ENCODE data around the gene SAMD4A. TPM values are rescaled to one million over a fixed set of nuclear protein-coding genes. Genes with fewer than 3 reads are reported as not detected.

The SAMD4A gene
- total and polyA plus RNA-seq, 2 donors (not counting 1 experiment from before 2014, with no cell fraction given) = 9.3 to 39.8 TPM

DNA sequence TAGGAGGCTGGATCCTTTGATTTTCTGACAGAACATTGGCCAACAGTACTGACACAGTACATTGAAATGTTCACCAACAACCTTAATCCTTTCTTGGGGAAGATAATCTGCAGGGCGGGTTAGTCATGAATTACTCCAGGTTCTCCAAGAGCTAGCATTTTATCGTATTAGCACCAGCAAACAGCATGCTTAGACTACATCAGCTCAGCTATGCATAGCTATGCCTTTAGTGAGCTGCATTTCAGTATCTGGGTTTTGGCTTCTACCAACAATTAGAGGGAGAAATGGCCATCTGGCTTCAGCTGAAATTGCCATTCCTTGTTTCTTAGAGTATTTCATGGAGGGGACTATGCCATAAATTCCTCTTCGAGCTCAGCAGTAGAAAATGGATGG is 33.8 kb downstream of the SAMD4A start:
- Histone ChIP-seq H2AFZ (ENCODE audit: low read length) (no peak overlapping the region), H4K20me1 (ENCODE audit: control insufficient read depth, extremely low read depth, insufficient read depth, low read length) (no peaks in the 10 kb centered on the region), H3K4me3 (replicated peaks in 1 of 4; ENCODE audit: control extremely low read depth in 1 of 4, insufficient read depth in 1 of 4, low read depth in 3 of 4, low read length in 4 of 4) (no peak overlapping the region), H3K27me3 (ENCODE audit: control insufficient read depth, insufficient read depth, low read length) (no peaks in the 10 kb centered on the region), H3K79me2 (ENCODE audit: control insufficient read depth, insufficient read depth, low read length) (peaks cover 75% of the 10 kb centered on the region), H3K4me1 (ENCODE audit: control insufficient read depth, extremely low read depth, insufficient read depth, low read length) (peaks cover 9% of the 10 kb centered on the region), H3K36me3 (ENCODE audit: control insufficient read depth, insufficient read depth, low read length) (peaks cover 2% of the 10 kb centered on the region), H3K4me2 (ENCODE audit: extremely low read depth, insufficient read depth, low read length) (no peak overlapping the region), H3K27ac (ENCODE audit: insufficient read depth, low read length) (no peak overlapping the region), H3K9me3 (ENCODE audit: control insufficient read depth, insufficient read depth, low read depth, low read length) (no peaks in the 10 kb centered on the region), H3K9ac (ENCODE audit: insufficient read depth, low read length) (no peak overlapping the region)
- peak in 1 of 2 donors; percentile 81 for DNase-seq (ENCODE audit: low read depth in 2 of 2)
- TF ChIP-seq, protein P1, sequence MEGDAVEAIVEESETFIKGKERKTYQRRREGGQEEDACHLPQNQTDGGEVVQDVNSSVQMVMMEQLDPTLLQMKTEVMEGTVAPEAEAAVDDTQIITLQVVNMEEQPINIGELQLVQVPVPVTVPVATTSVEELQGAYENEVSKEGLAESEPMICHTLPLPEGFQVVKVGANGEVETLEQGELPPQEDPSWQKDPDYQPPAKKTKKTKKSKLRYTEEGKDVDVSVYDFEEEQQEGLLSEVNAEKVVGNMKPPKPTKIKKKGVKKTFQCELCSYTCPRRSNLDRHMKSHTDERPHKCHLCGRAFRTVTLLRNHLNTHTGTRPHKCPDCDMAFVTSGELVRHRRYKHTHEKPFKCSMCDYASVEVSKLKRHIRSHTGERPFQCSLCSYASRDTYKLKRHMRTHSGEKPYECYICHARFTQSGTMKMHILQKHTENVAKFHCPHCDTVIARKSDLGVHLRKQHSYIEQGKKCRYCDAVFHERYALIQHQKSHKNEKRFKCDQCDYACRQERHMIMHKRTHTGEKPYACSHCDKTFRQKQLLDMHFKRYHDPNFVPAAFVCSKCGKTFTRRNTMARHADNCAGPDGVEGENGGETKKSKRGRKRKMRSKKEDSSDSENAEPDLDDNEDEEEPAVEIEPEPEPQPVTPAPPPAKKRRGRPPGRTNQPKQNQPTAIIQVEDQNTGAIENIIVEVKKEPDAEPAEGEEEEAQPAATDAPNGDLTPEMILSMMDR (conservative IDR thresholded peaks at IDR 0.05 in 1 of 2, IDR thresholded peaks at IDR 0.05 in 1 of 2; ENCODE audit: low read depth in 1 of 2, low read length in 2 of 2) = no peak
- no peak for TF ChIP-seq EZH2 (IDR thresholded peaks at IDR 0.05; ENCODE audit: low read length, missing control alignments)

DNA sequence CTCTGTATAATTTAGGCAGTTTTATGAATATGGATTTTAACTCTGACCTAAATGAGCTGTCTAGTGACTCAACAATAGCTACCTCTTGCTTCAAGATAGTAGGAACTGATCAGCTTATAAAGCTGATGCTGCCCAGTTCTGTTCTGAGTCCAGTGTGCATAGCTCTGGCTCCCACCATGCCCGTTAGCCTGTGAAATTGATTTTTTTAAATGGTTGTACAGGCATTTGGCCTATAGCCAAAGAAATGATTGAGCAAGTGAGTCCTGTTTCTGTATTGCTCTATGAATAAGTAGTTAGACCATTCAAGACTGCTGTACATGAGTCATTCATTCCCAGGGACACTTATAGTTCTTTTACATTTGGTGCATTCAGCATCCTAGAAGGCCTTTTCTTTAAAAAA is 36.4 kb downstream of the SAMD4A start:
- H3K9ac ChIP-seq (ENCODE audit: insufficient read depth, low read length) = no peak overlapping the region
- peaks cover 78% of the 10 kb centered on the region for H3K79me2 ChIP-seq (ENCODE audit: control insufficient read depth, insufficient read depth, low read length)
- H2AFZ ChIP-seq (ENCODE audit: low read length) = no peak overlapping the region
- no peak overlapping the region for H3K4me3 ChIP-seq (replicated peaks in 1 of 4; ENCODE audit: control extremely low read depth in 1 of 4, insufficient read depth in 1 of 4, low read depth in 3 of 4, low read length in 4 of 4)
- no peaks in the 10 kb centered on the region for H4K20me1 ChIP-seq (ENCODE audit: control insufficient read depth, extremely low read depth, insufficient read depth, low read length)
- H3K4me2 ChIP-seq (ENCODE audit: extremely low read depth, insufficient read depth, low read length) = no peak overlapping the region
- peak; percentile 74 to 80 for DNase-seq (ENCODE audit: low read depth in 2 of 2)
- TF ChIP-seq EZH2 (IDR thresholded peaks at IDR 0.05; ENCODE audit: low read length, missing control alignments) = no peak
- TF ChIP-seq, protein P1 (conservative IDR thresholded peaks at IDR 0.05 in 1 of 2, IDR thresholded peaks at IDR 0.05 in 1 of 2; ENCODE audit: low read depth in 1 of 2, low read length in 2 of 2) = no peak
- peaks cover 14% of the 10 kb centered on the region for H3K4me1 ChIP-seq (ENCODE audit: control insufficient read depth, extremely low read depth, insufficient read depth, low read length)
- H3K27me3 ChIP-seq (ENCODE audit: control insufficient read depth, insufficient read depth, low read length) = no peaks in the 10 kb centered on the region
- no peak overlapping the region for H3K27ac ChIP-seq (ENCODE audit: insufficient read depth, low read length)
- no peaks in the 10 kb centered on the region for H3K9me3 ChIP-seq (ENCODE audit: control insufficient read depth, insufficient read depth, low read depth, low read length)
- peaks cover 2% of the 10 kb centered on the region for H3K36me3 ChIP-seq (ENCODE audit: control insufficient read depth, insufficient read depth, low read length)

DNA sequence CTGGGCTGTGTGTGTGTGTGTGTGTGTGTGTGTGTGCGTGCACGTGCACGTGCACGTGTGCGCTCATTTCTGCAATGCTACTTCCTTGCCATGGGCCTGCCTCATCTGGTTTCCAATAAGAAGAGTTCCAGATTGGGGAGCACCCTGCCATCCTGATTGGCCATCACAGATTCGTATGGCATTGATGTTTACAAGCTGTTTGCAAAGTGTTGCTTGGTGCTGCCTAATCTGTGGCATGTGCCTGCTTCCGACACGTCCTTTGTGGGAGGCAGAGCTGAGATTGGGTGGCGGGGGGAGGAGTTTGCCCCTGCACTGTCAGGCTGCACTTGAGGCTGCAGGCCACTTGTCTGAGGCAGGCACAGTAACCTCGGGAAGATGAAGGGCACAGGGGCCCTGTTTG is 39.2 kb downstream of the SAMD4A start:
- peaks cover 2% of the 10 kb centered on the region for H3K36me3 ChIP-seq (ENCODE audit: control insufficient read depth, insufficient read depth, low read length)
- peaks cover 73% of the 10 kb centered on the region for H3K79me2 ChIP-seq (ENCODE audit: control insufficient read depth, insufficient read depth, low read length)
- H3K27me3 ChIP-seq (ENCODE audit: control insufficient read depth, insufficient read depth, low read length) = no peaks in the 10 kb centered on the region
- H3K4me3 ChIP-seq (replicated peaks in 1 of 4; ENCODE audit: control extremely low read depth in 1 of 4, insufficient read depth in 1 of 4, low read depth in 3 of 4, low read length in 4 of 4) = no peak overlapping the region
- H3K4me1 ChIP-seq (ENCODE audit: control insufficient read depth, extremely low read depth, insufficient read depth, low read length) = peaks cover 27% of the 10 kb centered on the region
- no peak overlapping the region for H2AFZ ChIP-seq (ENCODE audit: low read length)
- H3K9me3 ChIP-seq (ENCODE audit: control insufficient read depth, insufficient read depth, low read depth, low read length) = no peaks in the 10 kb centered on the region
- no peak for TF ChIP-seq EZH2 (IDR thresholded peaks at IDR 0.05; ENCODE audit: low read length, missing control alignments)
- TF ChIP-seq, protein P1 (conservative IDR thresholded peaks at IDR 0.05 in 1 of 2, IDR thresholded peaks at IDR 0.05 in 1 of 2; ENCODE audit: low read depth in 1 of 2, low read length in 2 of 2) = no peak
- H3K27ac ChIP-seq (ENCODE audit: insufficient read depth, low read length) = peak overlapping the region; percentile 64
- peak overlapping the region; percentile 48 for H3K4me2 ChIP-seq (ENCODE audit: extremely low read depth, insufficient read depth, low read length)
- no peaks in the 10 kb centered on the region for H4K20me1 ChIP-seq (ENCODE audit: control insufficient read depth, extremely low read depth, insufficient read depth, low read length)
- DNase-seq (ENCODE audit: low read depth in 2 of 2) = peak; percentile 27 to 62
- H3K9ac ChIP-seq (ENCODE audit: insufficient read depth, low read length) = peak overlapping the region; percentile 20

All from fibroblast of lung (primary cell).